Fibroblast of villous mesenchyme (primary cell): ENCODE data around the gene CIAO1. TPM values are rescaled to one million over a fixed set of nuclear protein-coding genes. Genes with fewer than 3 reads are reported as not detected.
"Not testable (repeated sequence)": the region's sequence is repeated elsewhere in the genome, so short reads cannot be mapped to it uniquely, and the experiment has no call there.

Source experiments
- DNase-seq: peaks from one replicate; pipeline ENCODE4 v3.0.0-alpha.2; 2010; ENCODE audit warnings: low read depth
- H3K4me3 ChIP-seq: 2 replicates; pipeline ENCODE4 v1.5.1; 2011; ENCODE audit warnings: low read depth, mild to moderate bottlenecking, low read length
- total RNA-seq: library from RNA; depleted of rRNA; stranded (reverse); fragments of >200 nt; gene quantifications from 2 replicates; pipeline ENCODE4 v1.2.3, GENCODE V29; 2012
- TF ChIP-seq, protein P1 (sequence below): IDR thresholded peaks from 2 replicates; pipeline ENCODE4 v1.5.1; 2012; ENCODE audit warnings: low read depth, mild to moderate bottlenecking, low read length; ENCODE audit not compliant: insufficient read depth

Gene CIAO1
- total RNA-seq, 1 donor: 108 TPM

DNA sequence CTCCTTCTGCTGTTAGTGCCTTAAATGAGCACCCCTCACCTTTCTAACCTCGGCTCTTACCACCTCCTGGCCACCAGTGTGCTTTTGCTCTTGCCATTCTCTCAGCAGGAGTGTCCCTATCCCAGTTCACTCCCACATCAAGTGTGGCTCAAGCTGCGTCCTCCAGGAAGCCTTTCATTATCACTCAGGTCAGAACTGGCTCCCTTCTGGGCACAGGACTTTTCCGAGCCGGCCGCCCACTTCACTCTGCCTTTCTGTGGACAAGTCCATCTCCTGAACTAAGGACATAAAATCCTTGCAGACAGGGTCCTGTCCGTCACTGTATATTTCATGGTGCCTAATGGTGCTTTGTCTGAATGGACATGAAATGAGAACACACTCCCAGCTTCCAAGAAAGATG is 15.8 kb upstream of the CIAO1 start:
- no peak for DNase-seq
- TF ChIP-seq, protein P1, sequence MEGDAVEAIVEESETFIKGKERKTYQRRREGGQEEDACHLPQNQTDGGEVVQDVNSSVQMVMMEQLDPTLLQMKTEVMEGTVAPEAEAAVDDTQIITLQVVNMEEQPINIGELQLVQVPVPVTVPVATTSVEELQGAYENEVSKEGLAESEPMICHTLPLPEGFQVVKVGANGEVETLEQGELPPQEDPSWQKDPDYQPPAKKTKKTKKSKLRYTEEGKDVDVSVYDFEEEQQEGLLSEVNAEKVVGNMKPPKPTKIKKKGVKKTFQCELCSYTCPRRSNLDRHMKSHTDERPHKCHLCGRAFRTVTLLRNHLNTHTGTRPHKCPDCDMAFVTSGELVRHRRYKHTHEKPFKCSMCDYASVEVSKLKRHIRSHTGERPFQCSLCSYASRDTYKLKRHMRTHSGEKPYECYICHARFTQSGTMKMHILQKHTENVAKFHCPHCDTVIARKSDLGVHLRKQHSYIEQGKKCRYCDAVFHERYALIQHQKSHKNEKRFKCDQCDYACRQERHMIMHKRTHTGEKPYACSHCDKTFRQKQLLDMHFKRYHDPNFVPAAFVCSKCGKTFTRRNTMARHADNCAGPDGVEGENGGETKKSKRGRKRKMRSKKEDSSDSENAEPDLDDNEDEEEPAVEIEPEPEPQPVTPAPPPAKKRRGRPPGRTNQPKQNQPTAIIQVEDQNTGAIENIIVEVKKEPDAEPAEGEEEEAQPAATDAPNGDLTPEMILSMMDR: no peak
- no peak overlapping the region for H3K4me3 ChIP-seq

DNA sequence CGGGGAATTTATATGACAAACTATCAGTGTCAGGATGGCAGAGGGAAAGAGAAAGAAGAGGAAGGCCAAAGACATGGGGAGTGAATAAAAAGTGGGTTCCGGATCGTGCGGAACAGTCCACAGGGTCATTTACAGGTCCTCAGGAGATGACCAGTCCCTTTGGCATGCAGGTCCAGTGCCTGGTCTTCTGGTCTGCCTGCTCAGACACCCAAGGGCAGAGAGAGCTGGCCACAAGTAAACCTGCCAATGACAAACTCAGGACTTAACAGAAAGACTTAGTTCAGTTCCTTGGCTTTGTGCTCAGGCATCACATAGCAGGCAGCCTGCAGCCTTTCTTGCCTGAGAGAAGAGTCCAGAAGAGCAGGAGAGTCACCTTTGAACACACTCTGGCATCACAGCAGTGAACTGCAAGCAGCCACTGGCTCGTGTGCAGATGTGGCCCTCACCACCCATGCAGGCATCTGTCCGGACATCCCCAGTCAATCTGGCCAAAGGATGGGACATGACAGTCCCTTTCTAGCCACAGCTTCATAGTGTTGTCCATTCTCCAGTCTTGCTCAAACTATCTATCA is 14.2 kb upstream of the CIAO1 start:
- DNase-seq: peak; percentile 91
- no peak overlapping the region for H3K4me3 ChIP-seq

DNA sequence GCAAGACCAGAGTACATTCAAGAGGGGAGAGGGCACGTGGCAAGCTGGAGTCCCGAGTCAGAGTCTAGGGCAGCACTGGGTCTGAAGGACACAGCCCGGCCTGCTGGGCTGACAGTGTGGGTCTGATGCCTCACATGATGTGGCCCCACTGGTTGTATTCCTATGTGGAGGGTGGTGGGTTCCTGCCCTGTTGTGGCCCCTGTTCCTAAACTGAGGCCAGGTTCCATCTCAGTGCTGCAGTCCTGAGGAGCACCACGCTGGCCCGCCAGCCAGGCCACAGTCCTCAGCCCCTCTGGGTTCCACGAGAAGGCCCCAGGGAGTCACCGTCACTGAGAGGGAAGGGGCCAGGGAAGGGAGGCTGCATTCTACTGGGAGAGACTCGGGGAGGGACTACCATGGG is 13.5 kb upstream of the CIAO1 start:
- DNase-seq: no peak
- no peak overlapping the region for H3K4me3 ChIP-seq
- TF ChIP-seq, protein P1: no peak

More for the DNA sequence above, 14.2 kb upstream of the CIAO1 start:
- TF ChIP-seq, protein P1: no peak

DNA sequence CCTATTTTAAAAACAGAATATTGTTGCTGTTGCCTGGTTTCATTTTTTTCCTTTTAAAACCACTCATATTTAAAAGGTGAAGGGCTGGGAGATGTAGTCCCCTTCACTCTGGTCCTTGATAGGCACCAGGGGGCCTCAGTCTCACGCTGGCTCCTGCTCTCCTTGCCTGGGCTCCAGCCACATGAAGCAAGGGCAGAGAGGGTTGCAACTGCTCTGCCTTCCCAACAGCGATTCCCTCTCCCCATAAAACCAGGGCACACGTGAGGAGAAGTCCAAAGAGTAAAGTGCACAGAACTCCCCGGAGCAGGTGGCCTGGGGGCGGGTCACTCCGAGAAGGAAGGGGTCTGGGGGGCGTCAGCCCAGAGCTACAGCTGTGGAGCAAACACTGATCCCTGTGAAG is 13.0 kb upstream of the CIAO1 start:
- no peak for DNase-seq
- TF ChIP-seq, protein P1: no peak
- H3K4me3 ChIP-seq: no peak overlapping the region

DNA sequence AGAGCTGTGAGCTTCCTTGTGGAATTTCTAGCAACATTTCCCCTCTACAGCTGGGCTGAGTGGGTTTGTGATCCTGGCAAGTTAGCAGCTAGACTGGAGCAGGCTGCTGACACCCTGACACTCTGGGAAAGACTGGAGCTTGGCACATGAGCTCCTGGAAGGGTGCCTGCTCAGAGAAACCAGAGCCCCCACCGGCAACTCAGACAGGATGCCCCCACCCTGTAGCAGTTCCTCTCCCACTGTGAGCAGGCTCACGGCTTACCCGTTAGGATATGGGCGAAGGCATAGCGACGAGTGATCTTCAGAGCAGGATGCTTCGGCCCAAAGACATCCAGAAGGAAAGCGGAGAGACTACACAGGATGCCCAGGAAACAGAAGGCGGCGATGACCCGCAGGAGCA is 11.5 kb upstream of the CIAO1 start:
- TF ChIP-seq, protein P1: no peak
- no peak for DNase-seq
- no peak overlapping the region for H3K4me3 ChIP-seq

DNA sequence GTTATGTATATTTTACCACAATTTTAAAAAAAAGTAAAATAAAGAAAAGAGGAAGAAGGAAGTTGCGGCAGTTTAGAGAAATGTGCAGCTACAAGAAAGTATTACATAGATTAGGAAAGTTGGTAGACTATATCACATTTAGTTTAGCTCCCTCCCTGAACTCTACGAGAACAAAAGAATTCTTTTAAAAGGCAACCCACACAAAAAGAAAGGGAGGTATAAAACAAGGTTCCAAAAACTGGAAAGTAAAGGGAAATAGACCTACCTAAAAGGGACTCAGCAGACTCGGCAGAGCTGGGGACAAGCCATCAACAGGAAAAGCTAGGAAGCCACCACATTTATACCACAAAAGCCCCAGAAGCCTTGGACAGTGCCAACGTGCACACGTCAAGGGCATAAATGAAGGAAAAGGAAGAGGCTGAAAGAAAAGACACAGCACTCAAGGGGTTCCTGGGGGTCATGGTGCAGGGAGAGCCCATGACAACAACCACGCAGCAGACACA is 9.4 kb upstream of the CIAO1 start:
- no peak for DNase-seq
- TF ChIP-seq, protein P1: no peak
- no peak overlapping the region for H3K4me3 ChIP-seq

DNA sequence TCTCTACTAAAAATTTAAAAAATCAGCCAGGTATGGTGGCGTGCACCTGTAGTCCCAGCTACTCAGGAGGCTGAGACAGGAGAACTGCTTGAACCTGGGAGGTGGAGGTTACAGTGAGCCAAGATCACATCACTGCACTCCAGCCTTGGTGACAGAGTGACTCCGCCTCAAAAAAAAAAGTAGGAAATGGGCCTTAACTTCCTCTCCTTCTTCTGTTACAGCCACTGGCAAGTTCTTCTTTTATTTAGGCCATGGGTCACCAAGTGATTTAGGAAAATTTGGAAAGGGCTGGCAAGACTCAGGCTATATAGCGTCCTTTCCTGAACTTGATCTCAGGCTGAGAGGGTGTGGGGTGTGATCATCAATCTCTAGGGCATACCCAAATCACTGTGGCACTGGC is 8.3 kb upstream of the CIAO1 start:
- DNase-seq, H3K4me3 ChIP-seq: not testable (repeated sequence)
